Uterus (tissue), 4 donors: ENCODE results near the gene SPATA24. TPM values are rescaled to one million over a fixed set of nuclear protein-coding genes. Genes with fewer than 3 reads are reported as not detected.

Source experiments
- DNase-seq, 2 donors: peaks; one replicate each; pipeline ENCODE4 v3.0.0-alpha.2; 2019 to 2020
- H3K27ac ChIP-seq, 2 donors: fragments of 200-600 bp; sonication (generic); 1 replicate in 1 of 2; 2 replicates in 1 of 2; pipeline ENCODE4 v1.5.1; 2016 to 2018
- H3K27me3 ChIP-seq, 2 donors: fragments of 200-600 bp; sonication (generic); one replicate each; pipeline ENCODE4 v1.5.1; 2018 to 2019; ENCODE audit warnings: control low read depth in 1 of 2
- H3K36me3 ChIP-seq, 2 donors: fragments of 200-600 bp; sonication (generic); one replicate each; pipeline ENCODE4 v1.5.1; 2019; ENCODE audit warnings: control low read depth in 1 of 2
- H3K4me1 ChIP-seq, 2 donors: fragments of 200-600 bp; sonication (generic); one replicate each; pipeline ENCODE4 v1.5.1; 2018 to 2019; ENCODE audit warnings: control low read depth in 1 of 2
- H3K4me3 ChIP-seq, 2 donors: fragments of 200-600 bp; sonication (generic); 1 replicate in 1 of 2; 2 replicates in 1 of 2; pipeline ENCODE4 v1.5.1; 2018 to 2019; ENCODE audit warnings: mild to moderate bottlenecking in 1 of 2
- H3K9me3 ChIP-seq, 2 donors: fragments of 200-600 bp; sonication (generic); one replicate each; pipeline ENCODE4 v1.5.1; 2019; ENCODE audit warnings: control low read depth in 1 of 2
- CTCF ChIP-seq, 4 experiments: fragments of 200-600 bp in 2 of 4; fragments of 450-650 bp in 2 of 4; sonication (generic) in 2 of 4; IDR thresholded peaks; one replicate each; pipeline ENCODE4 v1.5.1; 2016 to 2019; ENCODE audit warnings: antibody characterized with exemption in 4 of 4, mild to moderate bottlenecking in 2 of 4, moderate library complexity in 1 of 4
- POLR2A ChIP-seq, 2 donors: fragments of 450-650 bp; IDR thresholded peaks; one replicate each; pipeline ENCODE4 v1.6.1; 2016; ENCODE audit warnings: antibody characterized with exemption in 2 of 2, mild to moderate bottlenecking in 1 of 2, moderate library complexity in 1 of 2
- intact Hi-C: fragments of 100-400 bp; cut with DNase I; formaldehyde crosslinking; loops from one replicate; pipeline ENCODE4 v1.15.1; 2023; ENCODE audit warnings: low total_unique reads
- total RNA-seq, 4 donors: library from RNA; depleted of rRNA in 3 of 4; stranded (reverse); fragments of >200 nt in 3 of 4; gene quantifications; one replicate each; pipeline versions ENCODE4 v1.1.0 to v1.2.4, GENCODE V29; 2014 to 2023
- donor health status: DM: yes; HTN: yes; CAD: no.

The SPATA24 gene
- total RNA-seq, 4 donors from 2014 or later, result 2.4 to 3.4 TPM; not detected in 2

- Histone ChIP-seq H3K27ac (no peak overlapping the region), H3K9me3 (no peaks in the 10 kb centered on the region), H3K27me3 (no peaks in the 10 kb centered on the region), H3K36me3 (no peaks in the 10 kb centered on the region), H3K4me3 (no peak overlapping the region), H3K4me1 (no peaks in the 10 kb centered on the region)
- intact Hi-C loops, result no loop called here
- no peak for TF ChIP-seq POLR2A (IDR thresholded peaks at IDR 0.05)
- no peak for TF ChIP-seq CTCF (IDR thresholded peaks at IDR 0.05)
- DNase-seq, result peak in 1 of 2 donors; percentile 10
Measured at GRCh38 chr5:139371482-139372435, 32.1 kb downstream of the SPATA24 start.

GRCh38 chr5:139369181-139369580 lies 34.7 kb downstream of the SPATA24 start:
- H3K36me3 ChIP-seq, result no peaks in the 10 kb centered on the region
- no peaks in the 10 kb centered on the region for H3K9me3 ChIP-seq
- H3K27ac ChIP-seq, result no peak overlapping the region
- intact Hi-C loops, result no loop called here
- no peaks in the 10 kb centered on the region for H3K27me3 ChIP-seq
- DNase-seq, result no peak
- TF ChIP-seq CTCF (IDR thresholded peaks at IDR 0.05) (no peak), POLR2A (IDR thresholded peaks at IDR 0.05) (no peak)
- peaks cover 0 to 5% of the 10 kb centered on the region in 2 donors for H3K4me1 ChIP-seq
- H3K4me3 ChIP-seq, result no peak overlapping the region

- TF ChIP-seq CTCF (IDR thresholded peaks at IDR 0.05), result no peak
- TF ChIP-seq POLR2A (IDR thresholded peaks at IDR 0.05), result no peak
- no peaks in the 10 kb centered on the region for H3K36me3 ChIP-seq
- H3K27me3 ChIP-seq, result no peaks in the 10 kb centered on the region
- H3K27ac ChIP-seq, result no peak overlapping the region
- H3K4me1 ChIP-seq, result peaks cover 0 to 5% of the 10 kb centered on the region in 2 donors
- H3K9me3 ChIP-seq, result no peaks in the 10 kb centered on the region
- DNase-seq, result no peak
- H3K4me3 ChIP-seq, result no peak overlapping the region
- intact Hi-C loops, result no loop called here
Measured at GRCh38 chr5:139368613-139369012, 35.3 kb downstream of the SPATA24 start.

GRCh38 chr5:139364466-139364865 lies 39.4 kb downstream of the SPATA24 start:
- H3K36me3 ChIP-seq, result no peaks in the 10 kb centered on the region
- no peak for TF ChIP-seq CTCF (IDR thresholded peaks at IDR 0.05)
- TF ChIP-seq POLR2A (IDR thresholded peaks at IDR 0.05), result no peak
- peak overlapping the region; percentile 3 to 6 for H3K27ac ChIP-seq
- H3K9me3 ChIP-seq, result no peaks in the 10 kb centered on the region
- H3K4me3 ChIP-seq, result no peak overlapping the region
- intact Hi-C loops, result no loop called here
- no peaks in the 10 kb centered on the region for H3K27me3 ChIP-seq
- peaks cover 0 to 5% of the 10 kb centered on the region in 2 donors for H3K4me1 ChIP-seq
- no peak for DNase-seq

- H3K9me3 ChIP-seq, result no peaks in the 10 kb centered on the region
- TF ChIP-seq CTCF (IDR thresholded peaks at IDR 0.05), result no peak
- no peak for TF ChIP-seq POLR2A (IDR thresholded peaks at IDR 0.05)
- H3K36me3 ChIP-seq, result no peaks in the 10 kb centered on the region
- H3K4me1 ChIP-seq, result peaks cover 0 to 5% of the 10 kb centered on the region in 2 donors
- no peaks in the 10 kb centered on the region for H3K27me3 ChIP-seq
- intact Hi-C loops, result no loop called here
- H3K27ac ChIP-seq, result peak overlapping the region; percentile 3 to 6
- no peak overlapping the region for H3K4me3 ChIP-seq
- no peak for DNase-seq
Measured at GRCh38 chr5:139363937-139364336, 40.0 kb downstream of the SPATA24 start.
